Measurements from ENCODE around the gene LUZP2. TPM values are rescaled to one million over a fixed set of nuclear protein-coding genes. Genes with fewer than 3 reads are reported as not detected.

Gene LUZP2
- total and polyA plus RNA-seq, 2 of the 8 experiments (the other 6 are each of a cell fraction or from before 2014, with no cell fraction given): 0.79 to 1.5 TPM

- TF ChIP-seq CHD7 (IDR thresholded peaks at IDR 0.05; ENCODE audit: insufficient replicate concordance, low read length): no peak
- no peak for TF ChIP-seq TEAD4 (IDR thresholded peaks at IDR 0.05; ENCODE audit: low read depth, low read length)
- no peak for TF ChIP-seq TAF7 (optimal IDR thresholded peaks at IDR 0.05; ENCODE audit: borderline replicate concordance, low read depth, low read length)
- TF ChIP-seq RXRA (IDR thresholded peaks at IDR 0.05; ENCODE audit: insufficient read depth, low read depth, low read length): no peak
- TF ChIP-seq SUZ12 (IDR thresholded peaks at IDR 0.05; ENCODE audit: low read length): no peak
- TF ChIP-seq POLR2A (IDR thresholded peaks at IDR 0.05; ENCODE audit: control extremely low read depth in 1 of 2, low read depth in 2 of 2, low read length in 2 of 2): no peak
- TF ChIP-seq KDM1A (IDR thresholded peaks at IDR 0.05; ENCODE audit: borderline replicate concordance, low read length): no peak
- TF ChIP-seq GTF2F1 (IDR thresholded peaks at IDR 0.05; ENCODE audit: borderline replicate concordance, low read depth, low read length): no peak
- no peak for TF ChIP-seq RBBP5 (IDR thresholded peaks at IDR 0.05; ENCODE audit: borderline replicate concordance, low read depth, low read length)
- no peak for TF ChIP-seq JUN (IDR thresholded peaks at IDR 0.05; ENCODE audit: low read depth, low read length)
- TF ChIP-seq BACH1 (IDR thresholded peaks at IDR 0.05; ENCODE audit: low read length): no peak
- no peak for TF ChIP-seq SIX5 (IDR thresholded peaks at IDR 0.05; ENCODE audit: low read depth, low read length)
- TF ChIP-seq BCL11A (IDR thresholded peaks at IDR 0.05; ENCODE audit: low read depth in 2 of 2, low read length in 2 of 2): no peak
Measured at GRCh38 chr11:25066706-25067105, 569.9 kb downstream of the LUZP2 start (continued).

Data from H1 (cell line).